Gastroesophageal sphincter (tissue), 4 donors: Measurements from ENCODE around the gene CHRM4. TPM values are rescaled to one million over a fixed set of nuclear protein-coding genes. Genes with fewer than 3 reads are reported as not detected.
"Not testable (repeated sequence)": the region's sequence is repeated elsewhere in the genome, so short reads cannot be mapped to it uniquely, and the experiment has no call there.

Experiments used
- ATAC-seq: fragments of 150-250 bp; one replicate; pipeline ENCODE4 v1.9.1; 2016; ENCODE audit warnings: mild to moderate bottlenecking, moderate library complexity
- H3K27ac ChIP-seq, 4 donors: fragments of 200-600 bp; sonication (generic) in 3 of 4; 1 replicate in 3 of 4; 2 replicates in 1 of 4; pipeline ENCODE4 v1.5.1; 2016 to 2019
- H3K27me3 ChIP-seq: fragments of 200-600 bp; sonication (generic); one replicate; pipeline ENCODE4 v1.5.1; 2019
- H3K36me3 ChIP-seq, 2 donors: fragments of 200-600 bp; sonication (generic); one replicate each; pipeline ENCODE4 v1.5.1; 2019; ENCODE audit warnings: control low read depth in 1 of 2
- H3K4me1 ChIP-seq, 3 donors: fragments of 200-600 bp; sonication (generic); 1 replicate in 2 of 3; 2 replicates in 1 of 3; pipeline ENCODE4 v1.5.1; 2016 to 2019; ENCODE audit warnings: control low read depth in 2 of 3
- H3K4me3 ChIP-seq, 2 donors: fragments of 200-600 bp; sonication (generic); one replicate each; pipeline ENCODE4 v1.5.1; 2019; ENCODE audit warnings: mild to moderate bottlenecking in 1 of 2, moderate library complexity in 1 of 2
- H3K9me3 ChIP-seq, 3 donors: fragments of 200-600 bp; sonication (generic); one replicate each; pipeline ENCODE4 v1.5.1; 2017 to 2019; ENCODE audit warnings: control low read depth in 2 of 3
- CTCF ChIP-seq, 4 experiments: fragments of 200-600 bp in 2 of 4; fragments of 450-650 bp in 2 of 4; sonication (generic) in 1 of 4; IDR thresholded peaks; one replicate each; pipeline ENCODE4 v1.5.1; 2017 to 2019; ENCODE audit warnings: antibody characterized with exemption in 4 of 4, mild to moderate bottlenecking in 2 of 4, moderate library complexity in 2 of 4
- EP300 ChIP-seq: sonication (generic); formaldehyde crosslinking; IDR thresholded peaks from one replicate; pipeline ENCODE4 v1.6.1; 2017; ENCODE audit warnings: antibody characterized with exemption, mild to moderate bottlenecking
- POLR2A ChIP-seq, 2 donors: fragments of 450-650 bp; IDR thresholded peaks; one replicate each; pipeline ENCODE4 v1.6.1; 2017; ENCODE audit warnings: antibody characterized with exemption in 2 of 2, mild to moderate bottlenecking in 2 of 2, moderate library complexity in 1 of 2
- POLR2AphosphoS5 ChIP-seq: sonication (generic); formaldehyde crosslinking; IDR thresholded peaks from one replicate; pipeline ENCODE4 v1.6.1; 2017; ENCODE audit warnings: antibody characterized with exemption
- WGBS, 2 donors: methylation state at CpG; one replicate each; pipeline ENCODE4 v1.1.5; 2018; ENCODE audit warnings: low coverage in 1 of 2; 5-methylcytosine and 5-hydroxymethylcytosine counted together
- total RNA-seq, 4 donors: library from RNA; depleted of rRNA; stranded (reverse); fragments of >200 nt; gene quantifications; one replicate each; pipeline ENCODE4 v1.1.0, GENCODE V29; 2016

The CHRM4 gene
- total RNA-seq, 4 donors from 2014 or later = 0.27 to 1.3 (median 0.69) TPM; not detected in 1

- H3K27ac ChIP-seq = peak overlapping the region in 3 of 4 donors; percentile 63 to 81 (median 71)
- TF ChIP-seq POLR2AphosphoS5 (no peak), EP300 (no peak), POLR2A (IDR thresholded peaks at IDR 0.05) (no peak), CTCF (IDR thresholded peaks at IDR 0.05) (no peak)
- WGBS, 2 donors = 0% methylated on average over 1 of the region's 45 CpGs; no CpG with 5 or more reads in 1 of the 2 donors
Observed at GRCh38 chr11:46380340-46381047, 11.1 kb downstream of the CHRM4 start.

GRCh38 chr11:46379482-46380293 lies 11.9 kb downstream of the CHRM4 start:
- H3K9me3 ChIP-seq, ATAC-seq: not testable (repeated sequence)
- Histone ChIP-seq H3K4me1 (peaks cover 0 to 39% (median 10%) of the 10 kb centered on the region in 3 donors), H3K4me3 (peak overlapping the region in 1 of 2 donors; percentile 68), H3K27ac (peak overlapping the region in 3 of 4 donors; percentile 63 to 81 (median 71)), H3K27me3 (peaks cover 43% of the 10 kb centered on the region), H3K36me3 (peaks cover 0 to 36% of the 10 kb centered on the region in 2 donors)
- WGBS, 2 donors = no CpG with 5 or more reads among the region's 36 CpGs

More at GRCh38 chr11:46380340-46381047, 11.1 kb downstream of the CHRM4 start:
- Histone ChIP-seq H3K4me3 (peak overlapping the region; percentile 51 to 68), H3K4me1 (peaks cover 0 to 39% (median 10%) of the 10 kb centered on the region in 3 donors), H3K27me3 (peaks cover 51% of the 10 kb centered on the region), H3K36me3 (peaks cover 0 to 28% of the 10 kb centered on the region in 2 donors), H3K9me3 (no peaks in the 10 kb centered on the region)
- ATAC-seq = peak; percentile 56

- peaks cover 0 to 39% (median 10%) of the 10 kb centered on the region in 3 donors for H3K4me1 ChIP-seq
- H3K9me3 ChIP-seq = no peaks in the 10 kb centered on the region
- ATAC-seq = no peak
- H3K27ac ChIP-seq = peak overlapping the region in 2 of 4 donors; percentile 71 to 81
- no peak overlapping the region for H3K4me3 ChIP-seq
- peaks cover 35% of the 10 kb centered on the region for H3K27me3 ChIP-seq
- 60% methylated on average over 1 of the region's 20 CpGs; no CpG with 5 or more reads in 1 of the 2 donors for WGBS, 2 donors
- H3K36me3 ChIP-seq = peaks cover 0 to 44% of the 10 kb centered on the region in 2 donors
- no peak for TF ChIP-seq EP300
- TF ChIP-seq POLR2AphosphoS5 = no peak
- no peak for TF ChIP-seq POLR2A (IDR thresholded peaks at IDR 0.05)
- no peak for TF ChIP-seq CTCF (IDR thresholded peaks at IDR 0.05)
Observed at GRCh38 chr11:46378811-46379481, 12.6 kb downstream of the CHRM4 start.

GRCh38 chr11:46378296-46378695 lies 13.3 kb downstream of the CHRM4 start:
- 50% methylated on average over 2 of the region's 10 CpGs; no CpG with 5 or more reads in 1 of the 2 donors for WGBS, 2 donors
- no peak for ATAC-seq
- peaks cover 29% of the 10 kb centered on the region for H3K27me3 ChIP-seq
- H3K27ac ChIP-seq = no peak overlapping the region
- peaks cover 0 to 39% (median 10%) of the 10 kb centered on the region in 3 donors for H3K4me1 ChIP-seq
- TF ChIP-seq EP300 (no peak), POLR2A (IDR thresholded peaks at IDR 0.05) (no peak), CTCF (IDR thresholded peaks at IDR 0.05) (no peak), POLR2AphosphoS5 (no peak)
- H3K4me3 ChIP-seq = no peak overlapping the region
- H3K36me3 ChIP-seq = peaks cover 0 to 50% of the 10 kb centered on the region in 2 donors
- no peaks in the 10 kb centered on the region for H3K9me3 ChIP-seq

- H3K27ac ChIP-seq = no peak overlapping the region
- H3K27me3 ChIP-seq = peaks cover 24% of the 10 kb centered on the region
- TF ChIP-seq EP300 (no peak), POLR2AphosphoS5 (no peak), POLR2A (IDR thresholded peaks at IDR 0.05) (no peak), CTCF (IDR thresholded peaks at IDR 0.05) (no peak)
- peaks cover 0 to 54% of the 10 kb centered on the region in 2 donors for H3K36me3 ChIP-seq
- ATAC-seq = no peak
- H3K4me3 ChIP-seq = no peak overlapping the region
- no peaks in the 10 kb centered on the region for H3K9me3 ChIP-seq
- 57% methylated on average over 1 of the region's 5 CpGs; no CpG with 5 or more reads in 1 of the 2 donors for WGBS, 2 donors
- H3K4me1 ChIP-seq = peaks cover 0 to 36% (median 10%) of the 10 kb centered on the region in 3 donors
Observed at GRCh38 chr11:46377831-46378230, 13.7 kb downstream of the CHRM4 start.
